ENCODE measurements around the gene SCNN1B.

DNA sequence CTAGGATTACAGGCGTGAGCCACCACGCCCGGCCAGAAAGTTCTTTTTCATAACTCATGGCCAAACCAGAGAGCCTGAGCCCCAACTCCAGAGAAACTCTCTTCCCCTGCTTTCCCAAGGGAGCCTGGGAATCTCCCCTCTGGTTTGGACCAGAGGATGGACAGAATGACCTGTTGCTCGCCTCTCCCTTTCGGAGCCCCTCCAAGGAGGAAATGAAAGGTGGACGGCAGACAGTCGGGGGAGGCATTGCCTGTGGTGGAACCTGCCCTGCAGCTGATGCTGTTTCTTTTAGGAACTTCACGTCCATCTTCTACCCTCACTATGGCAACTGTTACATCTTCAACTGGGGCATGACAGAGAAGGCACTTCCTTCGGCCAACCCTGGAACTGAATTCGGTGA lies 65.5 kb downstream of the SCNN1B start:
- TF ChIP-seq TAF1 (IDR thresholded peaks at IDR 0.05; ENCODE audit: borderline replicate concordance, low read depth, low read length) (no peak), POLR2A (IDR thresholded peaks at IDR 0.05; ENCODE audit: low read depth, low read length) (no peak), POLR2AphosphoS5 (IDR thresholded peaks at IDR 0.05; ENCODE audit: low read depth, low read length) (no peak)

Measured in GM12892 (cell line).